Measurements from ENCODE around the gene WNT7B. TPM values are rescaled to one million over a fixed set of nuclear protein-coding genes. Genes with fewer than 3 reads are reported as not detected.

The WNT7B gene
- total RNA-seq, 4 donors from 2014 or later, result 0.41 TPM; not detected in 3

DNA sequence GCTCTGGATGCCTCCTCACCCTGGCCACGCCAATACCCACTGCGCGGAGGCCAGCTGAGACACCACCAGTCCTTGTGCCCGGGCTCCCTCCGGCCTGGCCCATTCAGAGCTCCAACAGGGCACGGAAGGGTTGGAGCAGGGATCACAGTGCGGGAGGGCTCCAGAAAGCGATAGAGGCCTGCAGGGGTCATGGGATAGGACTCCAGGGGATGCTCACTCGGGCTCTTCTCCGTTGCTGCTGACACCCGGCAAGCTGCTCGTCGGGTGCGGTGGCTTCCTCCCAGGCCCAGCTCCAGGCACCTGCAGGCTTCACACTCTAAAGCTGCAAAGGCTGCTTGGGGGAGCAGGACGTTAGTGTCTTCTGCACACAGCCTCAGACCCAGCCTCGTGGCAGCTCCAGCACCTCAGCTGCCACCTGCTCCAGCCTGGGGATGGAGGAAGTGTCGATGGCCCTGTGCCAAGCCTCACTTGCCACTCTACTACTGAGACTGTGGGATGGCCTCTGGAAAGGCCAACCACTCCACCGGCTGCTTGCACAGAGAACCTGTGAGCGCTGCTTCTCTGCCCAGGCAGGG, 10.6 kb downstream of the WNT7B start:
- TF ChIP-seq POLR2A (IDR thresholded peaks at IDR 0.05), result no peak
- TF ChIP-seq, protein P1, sequence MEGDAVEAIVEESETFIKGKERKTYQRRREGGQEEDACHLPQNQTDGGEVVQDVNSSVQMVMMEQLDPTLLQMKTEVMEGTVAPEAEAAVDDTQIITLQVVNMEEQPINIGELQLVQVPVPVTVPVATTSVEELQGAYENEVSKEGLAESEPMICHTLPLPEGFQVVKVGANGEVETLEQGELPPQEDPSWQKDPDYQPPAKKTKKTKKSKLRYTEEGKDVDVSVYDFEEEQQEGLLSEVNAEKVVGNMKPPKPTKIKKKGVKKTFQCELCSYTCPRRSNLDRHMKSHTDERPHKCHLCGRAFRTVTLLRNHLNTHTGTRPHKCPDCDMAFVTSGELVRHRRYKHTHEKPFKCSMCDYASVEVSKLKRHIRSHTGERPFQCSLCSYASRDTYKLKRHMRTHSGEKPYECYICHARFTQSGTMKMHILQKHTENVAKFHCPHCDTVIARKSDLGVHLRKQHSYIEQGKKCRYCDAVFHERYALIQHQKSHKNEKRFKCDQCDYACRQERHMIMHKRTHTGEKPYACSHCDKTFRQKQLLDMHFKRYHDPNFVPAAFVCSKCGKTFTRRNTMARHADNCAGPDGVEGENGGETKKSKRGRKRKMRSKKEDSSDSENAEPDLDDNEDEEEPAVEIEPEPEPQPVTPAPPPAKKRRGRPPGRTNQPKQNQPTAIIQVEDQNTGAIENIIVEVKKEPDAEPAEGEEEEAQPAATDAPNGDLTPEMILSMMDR (IDR thresholded peaks at IDR 0.05), result no peak
- H3K27me3 ChIP-seq, result peaks cover 3 to 12% of the 10 kb centered on the region in 2 donors

DNA sequence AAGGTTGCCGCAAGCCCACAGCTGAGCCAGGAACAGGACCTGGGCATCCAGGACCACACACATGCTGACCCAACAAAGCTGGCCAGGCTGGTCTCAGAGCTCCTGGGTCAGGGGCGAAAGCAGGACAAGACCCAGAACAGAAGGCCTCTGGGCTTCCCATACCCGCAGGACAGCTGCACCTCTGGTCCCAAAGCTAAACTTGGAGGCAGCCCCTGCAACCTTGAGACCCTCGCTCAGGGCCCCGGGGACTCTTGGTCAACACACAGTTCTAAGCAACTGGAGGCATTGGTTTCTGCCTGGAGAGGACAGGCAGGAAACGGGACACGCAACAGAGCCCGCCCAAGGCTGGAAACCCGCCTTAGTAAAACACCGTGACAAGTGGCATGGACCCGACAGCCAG, 11.4 kb downstream of the WNT7B start:
- peaks cover 0 to 6% of the 10 kb centered on the region in 2 donors for H3K27me3 ChIP-seq
- no peaks in the 10 kb centered on the region for H3K9me3 ChIP-seq

More for the DNA sequence above, 10.6 kb downstream of the WNT7B start:
- Histone ChIP-seq H3K36me3 (no peaks in the 10 kb centered on the region), H3K9me3 (no peaks in the 10 kb centered on the region), H3K4me3 (no peak overlapping the region), H3K4me1 (peaks cover 0 to 6% of the 10 kb centered on the region in 2 donors), H3K27ac (no peak overlapping the region)
- intact Hi-C loops (cut with DNase I; ENCODE audit: low total_unique reads), result no loop called here
- no peak for DNase-seq

DNA sequence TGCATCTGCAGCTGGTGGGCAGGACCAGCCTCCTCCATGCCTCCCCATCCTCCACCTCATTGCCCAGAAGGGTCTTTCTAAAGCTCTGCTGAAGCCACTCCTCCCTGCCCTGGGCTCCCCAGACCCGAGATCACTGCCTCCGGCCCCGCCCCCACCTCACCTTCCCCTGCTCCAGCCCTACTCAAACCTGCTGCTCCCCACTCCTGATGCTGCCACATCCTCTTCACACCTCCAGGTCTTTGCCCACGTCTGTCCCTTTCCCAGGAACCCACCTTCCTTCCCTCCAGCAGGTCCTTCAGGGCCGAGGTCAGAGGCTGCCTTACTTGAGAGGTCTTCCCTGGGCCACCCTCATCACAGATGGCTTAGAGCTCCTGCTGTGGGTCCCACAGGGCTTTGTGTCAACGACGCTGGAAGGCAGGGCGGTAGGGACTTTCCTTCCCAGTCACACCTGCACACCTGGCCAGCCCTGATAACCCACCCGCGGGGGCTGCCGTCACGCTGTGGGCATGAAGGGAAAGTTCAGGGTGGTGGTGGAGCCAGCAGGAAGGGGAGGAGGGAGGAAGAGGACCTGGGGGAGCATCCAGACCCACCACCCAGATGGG, 11.9 kb downstream of the WNT7B start:
- Histone ChIP-seq H3K27ac (no peak overlapping the region), H3K4me1 (no peaks in the 10 kb centered on the region), H3K4me3 (no peak overlapping the region), H3K36me3 (no peaks in the 10 kb centered on the region), H3K9me3 (no peaks in the 10 kb centered on the region), H3K27me3 (peaks cover 0 to under 1% of the 10 kb centered on the region in 2 donors)
- TF ChIP-seq, protein P1 (IDR thresholded peaks at IDR 0.05), result no peak
- no peak for TF ChIP-seq POLR2A (IDR thresholded peaks at IDR 0.05)
- intact Hi-C loops (cut with DNase I; ENCODE audit: low total_unique reads), result no loop called here
- no peak for DNase-seq

More for the DNA sequence above, 11.4 kb downstream of the WNT7B start:
- H3K4me1 ChIP-seq, result no peaks in the 10 kb centered on the region
- H3K4me3 ChIP-seq, result no peak overlapping the region
- no peak for DNase-seq
- H3K27ac ChIP-seq, result no peak overlapping the region
- TF ChIP-seq, protein P1 (IDR thresholded peaks at IDR 0.05), result no peak
- no peak for TF ChIP-seq POLR2A (IDR thresholded peaks at IDR 0.05)
- H3K36me3 ChIP-seq, result no peaks in the 10 kb centered on the region
- intact Hi-C loops (cut with DNase I; ENCODE audit: low total_unique reads), result no loop called here

DNA sequence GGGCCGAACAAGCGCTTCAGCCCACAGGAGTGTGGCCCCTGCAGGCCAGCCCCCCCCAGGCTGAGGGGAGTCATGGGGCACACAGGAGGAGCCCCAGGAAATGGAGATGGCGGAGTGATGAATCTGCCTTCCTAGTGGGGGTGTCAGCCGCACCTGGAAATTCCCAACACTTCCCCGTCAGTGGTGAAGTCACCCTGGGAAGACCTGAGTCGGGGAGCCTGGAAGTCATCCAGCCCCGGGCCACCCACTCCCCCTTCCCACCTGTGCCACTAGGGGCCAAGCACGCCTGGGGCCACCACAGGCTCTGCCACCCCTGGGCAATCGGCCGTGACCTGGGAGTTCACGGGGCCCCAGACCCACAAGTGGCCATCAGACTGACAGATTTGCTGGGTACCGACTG, 12.6 kb downstream of the WNT7B start:
- H3K4me1 ChIP-seq, result no peaks in the 10 kb centered on the region
- H3K27ac ChIP-seq, result no peak overlapping the region
- H3K27me3 ChIP-seq, result no peaks in the 10 kb centered on the region
- intact Hi-C loops (cut with DNase I; ENCODE audit: low total_unique reads), result no loop called here
- no peak for DNase-seq
- H3K4me3 ChIP-seq, result no peak overlapping the region
- no peaks in the 10 kb centered on the region for H3K9me3 ChIP-seq
- TF ChIP-seq, protein P1 (IDR thresholded peaks at IDR 0.05), result no peak
- no peak for TF ChIP-seq POLR2A (IDR thresholded peaks at IDR 0.05)
- H3K36me3 ChIP-seq, result no peaks in the 10 kb centered on the region

DNA sequence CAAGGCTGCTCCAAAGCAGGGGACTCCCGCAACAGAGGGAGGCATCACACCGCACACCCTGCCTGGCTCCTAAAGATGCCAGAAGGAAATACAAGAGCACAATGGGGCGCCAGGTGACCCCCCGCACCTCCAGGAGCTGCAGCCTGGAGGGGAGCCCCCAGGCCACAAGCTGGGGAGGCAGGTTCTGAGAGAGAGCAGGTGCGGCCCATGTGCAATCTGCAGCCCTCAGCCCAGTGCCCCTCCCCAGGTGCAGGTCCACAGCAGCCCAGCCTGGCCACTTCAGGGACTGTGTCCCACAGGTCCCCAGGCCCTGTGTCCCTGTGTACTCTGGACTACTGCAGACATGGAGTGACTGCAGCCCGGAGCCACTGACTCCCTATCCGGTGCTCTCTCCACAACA, 13.1 kb downstream of the WNT7B start:
- Histone ChIP-seq H3K27me3 (no peaks in the 10 kb centered on the region), H3K27ac (no peak overlapping the region), H3K4me3 (no peak overlapping the region), H3K36me3 (no peaks in the 10 kb centered on the region), H3K4me1 (no peaks in the 10 kb centered on the region), H3K9me3 (no peaks in the 10 kb centered on the region)
- no peak for TF ChIP-seq POLR2A (IDR thresholded peaks at IDR 0.05)
- TF ChIP-seq, protein P1 (IDR thresholded peaks at IDR 0.05), result no peak
- intact Hi-C loops (cut with DNase I; ENCODE audit: low total_unique reads), result no loop called here
- no peak for DNase-seq
